Karpas-422 (cell line): ENCODE measurements around the gene NKD1. TPM values are rescaled to one million over a fixed set of nuclear protein-coding genes. Genes with fewer than 3 reads are reported as not detected.

Source experiments
- DNase-seq: peaks from one replicate; pipeline ENCODE4 v3.0.0-alpha.2; 2015
- H2AFZ ChIP-seq: fragments of 200-600 bp; sonication (generic); 2 replicates; pipeline ENCODE4 v1.6.1; 2014; ENCODE audit warnings: antibody characterized with exemption, low read length, mixed read lengths
- H3K27ac ChIP-seq: fragments of 200-600 bp; sonication (generic); 2 replicates; pipeline ENCODE4 v1.5.1; 2014; ENCODE audit warnings: mild to moderate bottlenecking, low read length, moderate library complexity
- H3K27me3 ChIP-seq: fragments of 200-600 bp; sonication (generic); 2 replicates; pipeline ENCODE4 v1.6.1; 2014; ENCODE audit warnings: low read length, mixed read lengths
- H3K36me3 ChIP-seq: fragments of 200-600 bp; sonication (generic); 2 replicates; pipeline ENCODE4 v1.6.1; 2014; ENCODE audit warnings: low read length, mixed read lengths; ENCODE audit not compliant: insufficient read depth
- H3K4me1 ChIP-seq: fragments of 200-600 bp; sonication (generic); 2 replicates; pipeline ENCODE4 v1.6.1; 2014; ENCODE audit warnings: mild to moderate bottlenecking, low read length, mixed read lengths
- H3K4me2 ChIP-seq: fragments of 200-600 bp; sonication (generic); 2 replicates; pipeline ENCODE4 v1.6.1; 2014; ENCODE audit warnings: low read length, low read depth, mild to moderate bottlenecking; ENCODE audit not compliant: poor library complexity, severe bottlenecking
- H3K4me3 ChIP-seq: fragments of 200-600 bp; sonication (generic); 2 replicates; pipeline ENCODE4 v1.5.1; 2014; ENCODE audit warnings: mild to moderate bottlenecking, antibody characterized with exemption, low read length, mixed read lengths
- H3K79me2 ChIP-seq: fragments of 200-600 bp; sonication (generic); 2 replicates; pipeline ENCODE4 v1.6.1; 2014; ENCODE audit warnings: mild to moderate bottlenecking, low read length, mixed read lengths
- H3K9ac ChIP-seq: fragments of 200-600 bp; sonication (generic); 2 replicates; pipeline ENCODE4 v1.6.0; 2014; ENCODE audit warnings: low read length
- H3K9me2 ChIP-seq: fragments of 200-600 bp; sonication (generic), shearing (Covaris generic); replicated peaks from 2 replicates; pipeline ENCODE4 v1.6.0; 2014; ENCODE audit warnings: mild to moderate bottlenecking, low read length, moderate library complexity; ENCODE audit not compliant: insufficient read depth
- H3K9me3 ChIP-seq: fragments of 300-700, 200-600 bp; sonication (generic); 2 replicates; pipeline ENCODE4 v1.6.1; 2014; ENCODE audit warnings: low read length, mixed read lengths
- H4K20me1 ChIP-seq: fragments of 200-600 bp; sonication (generic); 2 replicates; pipeline ENCODE4 v1.6.1; 2014; ENCODE audit warnings: mild to moderate bottlenecking, antibody characterized with exemption, low read length, low read depth; ENCODE audit not compliant: insufficient read depth
- total RNA-seq: library from RNA; depleted of rRNA; stranded (reverse); fragments of >200 nt; shearing (Covaris generic); gene quantifications from 2 replicates; pipeline ENCODE4 v1.2.3, GENCODE V29; 2014; ENCODE audit warnings: low replicate concordance

Gene NKD1
- total RNA-seq, 1 experiment from 2014 or later = not detected

GRCh38 chr16:50679266-50679665, 131.1 kb downstream of the NKD1 start:
- Histone ChIP-seq H3K9me2 (no peaks in the 10 kb centered on the region), H3K79me2 (peaks cover 4% of the 10 kb centered on the region; the same call in 1 of the 2 replicates), H3K9me3 (no peaks in the 10 kb centered on the region), H3K9ac (no peak overlapping the region), H3K27ac (no peak overlapping the region), H3K27me3 (no peaks in the 10 kb centered on the region), H4K20me1 (no peaks in the 10 kb centered on the region), H3K36me3 (peaks cover 6% of the 10 kb centered on the region; the same call in 1 of the 2 replicates), H2AFZ (no peak overlapping the region), H3K4me3 (no peak overlapping the region), H3K4me1 (peaks cover 13% of the 10 kb centered on the region), H3K4me2 (no peak overlapping the region)
- DNase-seq = no peak

DNA sequence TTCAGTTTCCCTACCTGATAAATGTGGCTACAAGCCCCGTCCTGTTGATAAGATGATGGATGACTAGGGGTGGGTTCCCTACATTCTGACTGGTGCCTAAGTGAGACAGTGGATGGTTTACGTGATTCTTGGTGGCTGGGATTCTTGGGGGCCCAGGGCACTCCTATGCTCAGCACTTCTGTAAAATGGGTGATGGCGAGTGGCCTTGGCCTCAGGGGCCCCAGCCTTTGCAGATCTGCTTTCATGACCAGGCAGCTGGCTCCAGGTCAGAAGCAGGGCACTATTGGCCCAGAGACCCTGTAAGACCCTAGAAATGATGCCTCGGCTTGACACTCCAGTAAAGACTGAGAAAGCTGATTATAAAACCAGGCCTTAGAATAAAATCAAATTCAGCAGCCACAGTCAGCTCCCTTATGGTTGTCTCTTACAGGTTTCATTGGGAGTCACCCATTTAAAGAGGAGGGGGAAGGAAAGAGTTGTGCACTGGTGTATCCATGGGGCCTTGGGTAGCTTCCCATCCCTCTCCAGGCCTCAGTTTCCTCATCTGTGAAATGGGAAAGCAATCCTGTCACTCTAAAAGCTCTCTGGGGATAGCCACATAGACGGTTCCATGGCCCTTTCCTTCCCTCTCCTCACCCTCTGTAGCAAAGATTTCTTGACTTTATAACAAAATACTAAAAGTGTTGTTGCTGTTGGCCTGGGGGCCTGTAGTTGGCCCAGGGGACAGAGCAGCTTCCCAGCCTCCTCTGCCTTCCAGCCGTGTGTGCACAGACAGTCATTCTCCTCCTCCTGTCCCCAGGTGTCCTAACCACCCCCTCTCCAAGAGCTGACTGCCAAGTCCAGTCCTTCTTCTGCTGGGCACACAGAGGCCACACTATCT, 131.7 kb downstream of the NKD1 start:
- peaks cover 13% of the 10 kb centered on the region for H3K4me1 ChIP-seq
- no peak for DNase-seq
- H2AFZ ChIP-seq = no peak overlapping the region
- no peaks in the 10 kb centered on the region for H3K36me3 ChIP-seq
- no peaks in the 10 kb centered on the region for H3K9me2 ChIP-seq
- no peak overlapping the region for H3K27ac ChIP-seq
- no peaks in the 10 kb centered on the region for H3K27me3 ChIP-seq
- peak overlapping the region; percentile 81 for H3K4me2 ChIP-seq
- H4K20me1 ChIP-seq = no peaks in the 10 kb centered on the region
- peak overlapping the region; percentile 75 for H3K9ac ChIP-seq
- H3K9me3 ChIP-seq = no peaks in the 10 kb centered on the region
- peak overlapping the region; percentile 74; the same call in 1 of the 2 replicates for H3K4me3 ChIP-seq
- peaks cover 4% of the 10 kb centered on the region; the same call in 1 of the 2 replicates for H3K79me2 ChIP-seq

- Histone ChIP-seq H3K9me3 (no peaks in the 10 kb centered on the region), H3K9me2 (no peaks in the 10 kb centered on the region), H4K20me1 (no peaks in the 10 kb centered on the region), H3K79me2 (peaks cover 4% of the 10 kb centered on the region; the same call in 1 of the 2 replicates), H2AFZ (no peak overlapping the region), H3K4me3 (peak overlapping the region; percentile 74), H3K27ac (no peak overlapping the region), H3K4me2 (peak overlapping the region; percentile 81), H3K4me1 (peaks cover 13% of the 10 kb centered on the region), H3K27me3 (no peaks in the 10 kb centered on the region), H3K9ac (peak overlapping the region; percentile 75), H3K36me3 (no peaks in the 10 kb centered on the region)
- DNase-seq = no peak
Observed at GRCh38 chr16:50680556-50680893, 132.3 kb downstream of the NKD1 start.

DNA sequence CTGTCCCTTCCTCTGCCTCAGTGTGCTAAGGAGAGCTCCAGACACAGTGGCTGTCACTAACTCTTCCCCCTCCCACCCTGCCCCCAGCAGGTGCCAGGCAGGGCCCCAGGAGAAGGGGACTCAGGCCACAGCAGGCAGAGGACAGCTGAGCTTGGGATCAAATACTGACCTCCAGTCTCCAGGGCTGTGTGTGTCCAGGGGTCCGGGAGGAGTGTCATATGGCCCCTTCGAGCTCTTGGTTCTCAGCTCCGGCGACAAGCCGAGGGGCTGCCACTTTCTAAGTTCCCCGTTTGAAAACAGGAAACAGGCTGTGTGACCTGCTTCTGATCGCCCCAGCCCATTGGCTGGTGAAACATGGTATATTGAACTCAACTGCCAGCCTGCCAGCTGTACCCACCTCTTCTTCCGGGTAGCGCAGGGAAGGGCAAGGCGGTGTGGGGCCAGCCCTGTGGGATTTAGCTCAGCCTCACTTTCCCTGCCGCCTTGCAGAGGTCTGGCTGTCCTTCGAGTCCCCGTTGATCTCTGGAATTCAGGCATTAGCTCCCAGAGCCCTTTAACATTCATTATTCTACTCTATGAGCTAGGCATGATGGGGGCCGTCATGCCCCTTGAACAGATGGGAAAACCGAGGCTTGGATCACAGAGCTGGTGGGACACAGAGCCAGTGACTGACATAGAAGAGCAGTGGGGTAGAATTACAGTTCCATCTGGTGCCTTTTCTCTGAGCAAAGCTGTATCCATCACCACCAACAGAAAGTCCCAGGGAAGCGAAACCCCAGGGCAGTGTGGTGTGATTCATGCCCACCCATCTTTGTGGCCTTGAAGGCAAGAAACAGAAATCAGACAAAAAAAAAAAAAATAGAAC, 133.1 kb downstream of the NKD1 start, which contains the start of gene SNX20:
Gene SNX20 (minus strand): TSS at position 292 of the 865 bp plus-strand sequence. CDS start 3,786 bp downstream, outside the sequence.
- DNase-seq = peak; percentile 85
- H3K4me1 ChIP-seq = peaks cover 13% of the 10 kb centered on the region
- no peaks in the 10 kb centered on the region for H4K20me1 ChIP-seq
- H3K79me2 ChIP-seq = peaks cover 4% of the 10 kb centered on the region; the same call in 1 of the 2 replicates
- peak within 1 kb of the TSS; percentile 95 for H2AFZ ChIP-seq
- H3K36me3 ChIP-seq = no peaks in the 10 kb centered on the region
- H3K9ac ChIP-seq = peak within 1 kb of the TSS; percentile 75
- H3K27me3 ChIP-seq = no peaks in the 10 kb centered on the region
- no peaks in the 10 kb centered on the region for H3K9me3 ChIP-seq
- H3K9me2 ChIP-seq = no peaks in the 10 kb centered on the region
- H3K27ac ChIP-seq = no peak within 1 kb of the TSS
- H3K4me3 ChIP-seq = peak within 1 kb of the TSS; percentile 74
- peak within 1 kb of the TSS; percentile 81 for H3K4me2 ChIP-seq

DNA sequence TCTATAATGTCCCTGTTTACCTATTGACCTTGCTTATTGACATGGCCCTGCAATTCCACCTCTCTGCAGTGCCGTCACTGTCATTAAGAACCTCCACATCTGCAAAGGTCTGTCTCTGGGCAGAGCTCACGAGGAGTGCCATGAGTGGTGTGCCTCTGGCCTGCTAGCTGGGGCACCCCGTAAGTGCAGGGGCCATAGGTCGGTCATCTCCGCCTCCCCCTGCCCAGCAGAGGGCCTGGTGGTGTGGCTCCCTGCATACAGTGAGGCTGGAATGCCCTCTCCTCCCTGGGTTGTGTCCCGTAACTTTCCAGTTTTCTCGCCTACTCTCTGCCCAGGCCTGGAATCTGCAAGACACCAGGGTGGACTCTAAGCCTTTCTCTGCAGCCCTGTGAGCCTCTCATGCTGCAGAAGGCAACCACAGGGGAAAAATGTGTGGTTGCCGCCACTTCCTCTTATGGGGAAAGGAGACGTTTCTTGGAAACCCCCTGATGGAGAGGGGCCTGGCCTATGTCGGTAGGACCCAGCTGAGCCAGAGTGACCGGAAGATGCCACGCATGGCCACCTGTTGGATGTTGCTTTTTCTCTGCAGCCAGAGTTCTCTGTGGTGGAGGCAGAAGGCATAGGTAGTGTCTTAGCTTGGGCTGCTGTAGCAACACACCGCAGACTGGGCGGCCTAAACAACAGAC, 135.6 kb downstream of the NKD1 start:
- Histone ChIP-seq H3K9me2 (no peaks in the 10 kb centered on the region), H3K9me3 (no peaks in the 10 kb centered on the region), H3K36me3 (no peaks in the 10 kb centered on the region), H3K4me2 (no peak overlapping the region), H3K4me1 (peaks cover 13% of the 10 kb centered on the region), H3K27me3 (no peaks in the 10 kb centered on the region), H3K4me3 (no peak overlapping the region), H3K9ac (no peak overlapping the region), H3K79me2 (peaks cover 4% of the 10 kb centered on the region; the same call in 1 of the 2 replicates), H4K20me1 (no peaks in the 10 kb centered on the region), H2AFZ (no peak overlapping the region), H3K27ac (no peak overlapping the region)
- DNase-seq = no peak

DNA sequence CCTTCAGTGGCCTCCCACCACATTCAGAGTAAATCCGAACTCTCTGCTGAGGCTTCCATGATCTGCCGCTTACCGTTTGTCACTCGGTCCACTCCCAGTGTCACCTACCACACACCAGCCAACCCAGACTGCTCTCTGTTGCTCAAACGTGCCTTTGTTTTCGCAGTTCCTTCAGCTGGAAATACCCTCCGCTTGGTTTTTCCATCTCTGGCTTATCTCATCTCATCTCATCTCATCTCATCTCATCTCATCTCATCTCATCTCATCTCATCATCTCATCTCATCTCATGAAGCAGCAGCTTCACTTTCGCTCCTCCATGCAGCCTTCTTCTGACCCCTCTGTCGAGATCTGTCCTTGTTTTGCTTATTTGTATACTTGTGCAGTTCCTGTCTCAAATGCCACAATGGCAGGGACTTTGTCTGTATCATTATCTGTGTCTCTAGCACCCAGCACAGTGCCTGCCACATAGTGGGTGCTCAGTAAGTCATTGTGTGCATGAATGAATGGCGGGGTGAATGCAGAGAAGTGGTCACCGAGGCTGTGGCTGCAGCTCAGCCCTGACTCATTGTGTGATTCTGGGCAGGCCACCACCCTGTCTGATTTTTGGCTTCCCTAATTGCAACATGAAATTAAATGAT, 136.7 kb downstream of the NKD1 start:
- Histone ChIP-seq H4K20me1 (no peaks in the 10 kb centered on the region), H3K4me1 (peaks cover 13% of the 10 kb centered on the region), H3K4me3 (no peak overlapping the region), H3K9me2 (no peaks in the 10 kb centered on the region), H3K4me2 (no peak overlapping the region), H3K9me3 (no peaks in the 10 kb centered on the region), H2AFZ (no peak overlapping the region), H3K27ac (no peak overlapping the region), H3K27me3 (no peaks in the 10 kb centered on the region), H3K36me3 (no peaks in the 10 kb centered on the region), H3K9ac (no peak overlapping the region), H3K79me2 (peaks cover 4% of the 10 kb centered on the region; the same call in 1 of the 2 replicates)
- no peak for DNase-seq

- no peak for DNase-seq
- Histone ChIP-seq H3K4me1 (peaks cover 7% of the 10 kb centered on the region), H3K4me2 (no peak overlapping the region), H3K36me3 (no peaks in the 10 kb centered on the region), H3K9ac (no peak overlapping the region), H3K27me3 (no peaks in the 10 kb centered on the region), H2AFZ (no peak overlapping the region), H3K9me3 (no peaks in the 10 kb centered on the region), H4K20me1 (no peaks in the 10 kb centered on the region), H3K27ac (no peak overlapping the region), H3K9me2 (no peaks in the 10 kb centered on the region), H3K79me2 (peaks cover 3% of the 10 kb centered on the region; the same call in 1 of the 2 replicates), H3K4me3 (no peak overlapping the region)
Observed at GRCh38 chr16:50685462-50686063, 137.4 kb downstream of the NKD1 start.
